Mammary epithelial cell (primary cell): ENCODE data around the gene PSRC1.

Experiments used
- EZH2 ChIP-seq: IDR thresholded peaks from 2 replicates; pipeline ENCODE4 v1.6.1; 2012; ENCODE audit warnings: low read length, inconsistent platforms, borderline replicate concordance
- TF ChIP-seq, protein P1 (sequence below), 2 donors: IDR thresholded peaks in 1 of 2; conservative IDR thresholded peaks in 1 of 2; 2 replicates each; pipeline ENCODE4 v1.5.1; 2011 to 2012; ENCODE audit warnings: inconsistent platforms in 2 of 2, low read length in 2 of 2, mild to moderate bottlenecking in 2 of 2, control low read depth in 1 of 2, low read depth in 1 of 2; ENCODE audit not compliant: insufficient read depth in 1 of 2; ENCODE audit errors: extremely low read depth in 1 of 2

GRCh38 chr1:109314795-109315194 lies 31.9 kb upstream of the PSRC1 start:
- TF ChIP-seq, protein P1, sequence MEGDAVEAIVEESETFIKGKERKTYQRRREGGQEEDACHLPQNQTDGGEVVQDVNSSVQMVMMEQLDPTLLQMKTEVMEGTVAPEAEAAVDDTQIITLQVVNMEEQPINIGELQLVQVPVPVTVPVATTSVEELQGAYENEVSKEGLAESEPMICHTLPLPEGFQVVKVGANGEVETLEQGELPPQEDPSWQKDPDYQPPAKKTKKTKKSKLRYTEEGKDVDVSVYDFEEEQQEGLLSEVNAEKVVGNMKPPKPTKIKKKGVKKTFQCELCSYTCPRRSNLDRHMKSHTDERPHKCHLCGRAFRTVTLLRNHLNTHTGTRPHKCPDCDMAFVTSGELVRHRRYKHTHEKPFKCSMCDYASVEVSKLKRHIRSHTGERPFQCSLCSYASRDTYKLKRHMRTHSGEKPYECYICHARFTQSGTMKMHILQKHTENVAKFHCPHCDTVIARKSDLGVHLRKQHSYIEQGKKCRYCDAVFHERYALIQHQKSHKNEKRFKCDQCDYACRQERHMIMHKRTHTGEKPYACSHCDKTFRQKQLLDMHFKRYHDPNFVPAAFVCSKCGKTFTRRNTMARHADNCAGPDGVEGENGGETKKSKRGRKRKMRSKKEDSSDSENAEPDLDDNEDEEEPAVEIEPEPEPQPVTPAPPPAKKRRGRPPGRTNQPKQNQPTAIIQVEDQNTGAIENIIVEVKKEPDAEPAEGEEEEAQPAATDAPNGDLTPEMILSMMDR (conservative IDR thresholded peaks at IDR 0.05 in 1 of 2, IDR thresholded peaks at IDR 0.05 in 1 of 2; ENCODE audit: extremely low read depth in 1 of 2, insufficient read depth in 1 of 2, low read depth in 1 of 2, low read length in 2 of 2), result no peak
- TF ChIP-seq EZH2, result no peak
